ENCODE measurements around the gene CTXN2. TPM values are rescaled to one million over a fixed set of nuclear protein-coding genes. Genes with fewer than 3 reads are reported as not detected.
A peak's percentile ranks its signal among the peaks of the same experiment; 100 is the strongest.

CTXN2 gene
- 0.22 TPM for polyA plus RNA-seq (2013, experiment 1 of 4)
- 0.23 TPM for polyA plus RNA-seq (2013, experiment 2 of 4)
- polyA plus RNA-seq (2013, experiment 3 of 4) = 0.27 TPM
- 0.20 TPM for polyA plus RNA-seq (2013, experiment 4 of 4)

DNA sequence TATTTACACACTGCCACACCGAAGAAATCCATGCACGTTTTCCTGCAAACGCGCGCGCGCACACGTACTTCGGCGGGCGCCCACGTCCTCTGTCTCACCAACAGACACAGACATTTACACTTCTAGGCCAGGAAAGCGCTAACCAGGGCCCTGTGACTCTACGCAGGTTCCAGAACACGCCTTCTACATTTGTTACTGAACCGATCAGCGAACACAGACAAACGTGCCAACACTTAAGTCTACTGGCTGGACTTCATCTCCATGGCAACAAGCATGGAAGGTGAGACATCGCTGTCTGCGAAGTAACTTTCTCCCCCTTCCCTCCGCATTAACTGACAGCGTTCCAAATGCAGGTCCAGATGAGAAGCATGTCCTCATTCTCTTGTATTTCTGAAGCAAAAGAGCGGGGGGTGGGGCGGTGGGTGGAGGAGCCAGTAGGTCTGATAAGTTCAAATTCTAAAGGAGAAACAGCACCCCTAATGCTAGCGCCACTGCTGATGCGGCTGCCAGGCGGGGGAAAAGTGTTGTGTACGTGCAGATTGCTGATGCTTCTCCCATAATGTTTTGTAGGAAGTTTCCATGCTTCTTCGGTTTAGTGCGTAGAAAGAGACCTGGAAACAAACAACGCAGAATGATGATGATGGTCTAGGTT, at the start of gene CTXN2:
CTXN2 (plus strand) TSS at position 92 of the 652 bp plus-strand sequence. CDS start 9,636 bp downstream, outside the sequence.
- WGBS, 2 experiments = 20% methylated on average over 31 of the region's 31 CpGs
- H3K4me3 ChIP-seq (ENCODE audit: insufficient read depth, low read depth, low read length) = peak within 1 kb of the TSS; percentile 28

GRCh38 chr15:48143856-48144255, 47.6 kb upstream of the CTXN2 start:
- Histone ChIP-seq H3K4me3 (ENCODE audit: insufficient read depth, low read depth, low read length) (no peak overlapping the region), H3K4me1 (ENCODE audit: control insufficient read depth, insufficient read depth, low read length) (no peaks in the 10 kb centered on the region), H3K27ac (ENCODE audit: insufficient read depth, low read depth, low read length, poor library complexity, severe bottlenecking) (no peak overlapping the region), H3K36me3 (ENCODE audit: control insufficient read depth, insufficient read depth, low read length) (peaks cover 10% of the 10 kb centered on the region), H3K27me3 (ENCODE audit: control insufficient read depth, insufficient read depth, low read length, poor library complexity, severe bottlenecking) (no peaks in the 10 kb centered on the region), H3K9me3 (ENCODE audit: control insufficient read depth, low read length) (no peaks in the 10 kb centered on the region)
- WGBS, 2 experiments = 86% methylated on average over 1 of the region's 1 CpG; no CpG with 5 or more reads in 1 of the 2 experiments

More for the DNA sequence above, at the start of gene CTXN2:
- H3K36me3 ChIP-seq (ENCODE audit: control insufficient read depth, insufficient read depth, low read length) = no peaks in the 10 kb centered on the region
- peaks cover 21% of the 10 kb centered on the region for H3K27me3 ChIP-seq (ENCODE audit: control insufficient read depth, insufficient read depth, low read length, poor library complexity, severe bottlenecking)
- H3K27ac ChIP-seq (ENCODE audit: insufficient read depth, low read depth, low read length, poor library complexity, severe bottlenecking) = no peak within 1 kb of the TSS
- no peaks in the 10 kb centered on the region for H3K9me3 ChIP-seq (ENCODE audit: control insufficient read depth, low read length)
- H3K4me1 ChIP-seq (ENCODE audit: control insufficient read depth, insufficient read depth, low read length) = no peaks in the 10 kb centered on the region

DNA sequence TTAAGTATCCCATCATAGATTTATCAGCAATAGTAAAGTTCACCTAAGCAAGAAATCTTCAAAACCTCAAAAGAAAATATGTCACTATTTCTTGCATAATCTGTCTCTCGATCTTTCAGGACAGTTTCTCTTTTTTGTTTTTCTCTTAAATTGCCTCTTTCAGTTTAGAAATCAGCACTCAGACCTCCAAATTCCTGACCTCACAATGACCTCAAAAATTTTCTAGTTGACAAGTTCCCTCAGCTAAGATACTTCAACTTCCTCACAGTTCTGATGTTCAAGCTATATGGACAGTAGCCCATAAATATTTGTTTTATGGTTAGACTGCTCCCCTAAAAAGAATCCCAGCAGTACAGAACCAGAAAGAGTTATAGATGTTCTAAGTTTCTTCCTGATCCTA, 46.6 kb upstream of the CTXN2 start:
- Histone ChIP-seq H3K27ac (ENCODE audit: insufficient read depth, low read depth, low read length, poor library complexity, severe bottlenecking) (no peak overlapping the region), H3K9me3 (ENCODE audit: control insufficient read depth, low read length) (no peaks in the 10 kb centered on the region), H3K36me3 (ENCODE audit: control insufficient read depth, insufficient read depth, low read length) (peaks cover 15% of the 10 kb centered on the region), H3K4me3 (ENCODE audit: insufficient read depth, low read depth, low read length) (no peak overlapping the region), H3K4me1 (ENCODE audit: control insufficient read depth, insufficient read depth, low read length) (no peaks in the 10 kb centered on the region), H3K27me3 (ENCODE audit: control insufficient read depth, insufficient read depth, low read length, poor library complexity, severe bottlenecking) (no peaks in the 10 kb centered on the region)
- WGBS, 2 experiments = 97 to 98% methylated on average over 1 of the region's 1 CpG

GRCh38 chr15:48145923-48146322, 45.5 kb upstream of the CTXN2 start:
- Histone ChIP-seq H3K36me3 (ENCODE audit: control insufficient read depth, insufficient read depth, low read length) (peaks cover 15% of the 10 kb centered on the region), H3K9me3 (ENCODE audit: control insufficient read depth, low read length) (no peaks in the 10 kb centered on the region), H3K4me3 (ENCODE audit: insufficient read depth, low read depth, low read length) (no peak overlapping the region), H3K27me3 (ENCODE audit: control insufficient read depth, insufficient read depth, low read length, poor library complexity, severe bottlenecking) (no peaks in the 10 kb centered on the region), H3K27ac (ENCODE audit: insufficient read depth, low read depth, low read length, poor library complexity, severe bottlenecking) (no peak overlapping the region), H3K4me1 (ENCODE audit: control insufficient read depth, insufficient read depth, low read length) (no peaks in the 10 kb centered on the region)

DNA sequence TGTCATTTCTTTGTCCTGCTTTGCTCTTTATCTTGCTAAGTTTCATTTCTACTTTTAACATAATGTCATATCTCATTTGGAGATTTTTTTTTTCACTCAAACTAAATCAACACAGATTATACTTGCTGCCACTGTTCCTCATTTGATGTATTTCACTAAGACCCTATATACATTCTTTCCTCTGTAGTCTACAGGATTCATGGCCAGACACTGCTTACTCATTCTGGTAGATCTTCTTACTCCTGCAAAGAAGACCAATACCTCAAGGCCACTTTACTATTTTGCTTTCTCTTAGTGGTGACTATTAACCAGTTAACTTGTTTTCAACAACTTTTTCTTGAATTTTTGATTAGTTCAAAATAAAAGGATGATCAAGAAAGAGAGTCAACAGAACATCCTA, 44.1 kb upstream of the CTXN2 start:
- no peak overlapping the region for H3K27ac ChIP-seq (ENCODE audit: insufficient read depth, low read depth, low read length, poor library complexity, severe bottlenecking)
- H3K4me3 ChIP-seq (ENCODE audit: insufficient read depth, low read depth, low read length) = no peak overlapping the region
- no peaks in the 10 kb centered on the region for H3K27me3 ChIP-seq (ENCODE audit: control insufficient read depth, insufficient read depth, low read length, poor library complexity, severe bottlenecking)
- H3K36me3 ChIP-seq (ENCODE audit: control insufficient read depth, insufficient read depth, low read length) = peaks cover 26% of the 10 kb centered on the region
- no peaks in the 10 kb centered on the region for H3K9me3 ChIP-seq (ENCODE audit: control insufficient read depth, low read length)
- no peaks in the 10 kb centered on the region for H3K4me1 ChIP-seq (ENCODE audit: control insufficient read depth, insufficient read depth, low read length)

GRCh38 chr15:48149858-48150257, 41.6 kb upstream of the CTXN2 start:
- WGBS, 2 experiments = 80 to 86% methylated on average over 4 of the region's 4 CpGs
- Histone ChIP-seq H3K9me3 (ENCODE audit: control insufficient read depth, low read length) (no peaks in the 10 kb centered on the region), H3K4me3 (ENCODE audit: insufficient read depth, low read depth, low read length) (no peak overlapping the region), H3K4me1 (ENCODE audit: control insufficient read depth, insufficient read depth, low read length) (no peaks in the 10 kb centered on the region), H3K36me3 (ENCODE audit: control insufficient read depth, insufficient read depth, low read length) (peaks cover 35% of the 10 kb centered on the region), H3K27me3 (ENCODE audit: control insufficient read depth, insufficient read depth, low read length, poor library complexity, severe bottlenecking) (no peaks in the 10 kb centered on the region), H3K27ac (ENCODE audit: insufficient read depth, low read depth, low read length, poor library complexity, severe bottlenecking) (no peak overlapping the region)

GRCh38 chr15:48153526-48153925, 37.9 kb upstream of the CTXN2 start:
- 85 to 93% methylated on average over 1 to 2 of the region's 2 CpGs for WGBS, 2 experiments
- H3K27ac ChIP-seq (ENCODE audit: insufficient read depth, low read depth, low read length, poor library complexity, severe bottlenecking) = no peak overlapping the region
- no peaks in the 10 kb centered on the region for H3K9me3 ChIP-seq (ENCODE audit: control insufficient read depth, low read length)
- H3K4me3 ChIP-seq (ENCODE audit: insufficient read depth, low read depth, low read length) = no peak overlapping the region
- no peaks in the 10 kb centered on the region for H3K4me1 ChIP-seq (ENCODE audit: control insufficient read depth, insufficient read depth, low read length)
- H3K27me3 ChIP-seq (ENCODE audit: control insufficient read depth, insufficient read depth, low read length, poor library complexity, severe bottlenecking) = no peaks in the 10 kb centered on the region
- H3K36me3 ChIP-seq (ENCODE audit: control insufficient read depth, insufficient read depth, low read length) = peaks cover 34% of the 10 kb centered on the region

GRCh38 chr15:48168616-48169015, 22.8 kb upstream of the CTXN2 start:
- Histone ChIP-seq H3K9me3 (ENCODE audit: control insufficient read depth, low read length) (no peaks in the 10 kb centered on the region), H3K4me3 (ENCODE audit: insufficient read depth, low read depth, low read length) (no peak overlapping the region), H3K27me3 (ENCODE audit: control insufficient read depth, insufficient read depth, low read length, poor library complexity, severe bottlenecking) (no peaks in the 10 kb centered on the region), H3K27ac (ENCODE audit: insufficient read depth, low read depth, low read length, poor library complexity, severe bottlenecking) (no peak overlapping the region), H3K4me1 (ENCODE audit: control insufficient read depth, insufficient read depth, low read length) (no peaks in the 10 kb centered on the region), H3K36me3 (ENCODE audit: control insufficient read depth, insufficient read depth, low read length) (peaks cover 5% of the 10 kb centered on the region)
- 63% methylated on average over 3 of the region's 3 CpGs for WGBS, 2 experiments

DNA sequence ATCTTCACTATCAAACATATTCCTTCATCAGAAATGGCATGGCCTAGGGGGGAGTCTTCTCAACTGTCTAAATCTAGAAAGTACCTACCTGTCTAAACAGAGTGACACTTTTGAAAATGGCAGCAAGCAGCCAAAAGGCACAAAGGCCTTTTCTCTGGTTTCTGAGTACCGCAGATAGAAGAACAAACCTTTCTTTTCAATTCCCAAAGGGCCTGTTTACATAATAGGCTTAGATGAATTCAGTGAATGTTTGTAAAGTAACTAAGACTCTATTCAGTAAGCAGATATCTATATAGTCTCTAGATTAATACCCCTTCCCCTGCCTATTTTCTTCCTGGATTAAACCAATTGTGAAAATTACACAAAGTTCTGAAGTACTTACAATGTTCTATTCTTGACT, 20.5 kb upstream of the CTXN2 start:
- no peaks in the 10 kb centered on the region for H3K36me3 ChIP-seq (ENCODE audit: control insufficient read depth, insufficient read depth, low read length)
- H3K4me3 ChIP-seq (ENCODE audit: insufficient read depth, low read depth, low read length) = no peak overlapping the region
- WGBS, 2 experiments = 83 to 100% methylated on average over 1 of the region's 1 CpG
- H3K27me3 ChIP-seq (ENCODE audit: control insufficient read depth, insufficient read depth, low read length, poor library complexity, severe bottlenecking) = no peaks in the 10 kb centered on the region
- no peaks in the 10 kb centered on the region for H3K9me3 ChIP-seq (ENCODE audit: control insufficient read depth, low read length)
- no peak overlapping the region for H3K27ac ChIP-seq (ENCODE audit: insufficient read depth, low read depth, low read length, poor library complexity, severe bottlenecking)
- H3K4me1 ChIP-seq (ENCODE audit: control insufficient read depth, insufficient read depth, low read length) = peaks cover 2% of the 10 kb centered on the region

GRCh38 chr15:48175126-48175525, 16.3 kb upstream of the CTXN2 start:
- no peaks in the 10 kb centered on the region for H3K27me3 ChIP-seq (ENCODE audit: control insufficient read depth, insufficient read depth, low read length, poor library complexity, severe bottlenecking)
- H3K4me3 ChIP-seq (ENCODE audit: insufficient read depth, low read depth, low read length) = no peak overlapping the region
- WGBS, 2 experiments = 93 to 100% methylated on average over 3 of the region's 3 CpGs
- H3K27ac ChIP-seq (ENCODE audit: insufficient read depth, low read depth, low read length, poor library complexity, severe bottlenecking) = no peak overlapping the region
- H3K9me3 ChIP-seq (ENCODE audit: control insufficient read depth, low read length) = no peaks in the 10 kb centered on the region
- no peaks in the 10 kb centered on the region for H3K36me3 ChIP-seq (ENCODE audit: control insufficient read depth, insufficient read depth, low read length)
- H3K4me1 ChIP-seq (ENCODE audit: control insufficient read depth, insufficient read depth, low read length) = peaks cover 12% of the 10 kb centered on the region
